ENCODE measurements around the gene PSRC1.
"Not testable (repeated sequence)": the region's sequence is repeated elsewhere in the genome, so short reads cannot be mapped to it uniquely, and the experiment has no call there.

Gene PSRC1

DNA sequence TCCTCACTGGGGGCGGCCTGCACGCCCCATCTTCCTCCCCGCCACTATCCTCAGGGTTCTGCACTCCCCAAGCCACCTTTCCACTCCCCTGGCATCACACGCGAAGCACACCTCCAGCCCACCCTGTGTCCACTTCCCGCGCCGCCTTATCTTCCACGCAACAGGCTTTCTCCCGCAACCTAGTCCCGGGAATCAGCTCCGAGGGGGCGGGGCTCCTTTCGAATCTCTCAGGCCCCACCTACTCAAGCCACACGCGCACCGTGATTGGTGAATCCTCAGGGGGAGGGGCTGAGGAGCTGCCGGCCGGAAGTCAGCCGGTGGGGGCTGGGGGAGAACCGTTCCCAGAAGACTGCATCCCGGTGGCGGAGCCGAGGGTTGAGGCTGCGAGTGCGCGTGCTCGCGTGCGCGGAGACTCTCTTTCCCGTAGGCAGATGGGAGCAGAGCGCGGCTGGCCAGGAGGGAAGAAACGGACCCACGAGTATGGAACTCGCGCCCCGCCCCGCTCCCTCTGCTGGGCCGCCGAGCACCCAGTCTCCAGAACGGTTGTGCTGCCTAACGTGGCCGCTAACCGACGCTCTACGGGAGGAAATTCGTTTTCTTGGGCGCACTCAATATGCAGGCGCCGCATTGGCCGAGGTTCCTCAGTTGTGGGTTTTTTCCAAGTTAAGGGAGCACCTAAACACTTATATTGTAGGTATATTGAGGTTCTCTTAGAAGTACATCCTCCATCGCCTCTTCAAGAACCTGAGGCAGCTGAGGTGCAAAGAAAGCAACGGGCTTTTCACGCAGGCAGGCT, at the start of gene PSRC1:
Gene PSRC1, minus strand, starts transcription at position 194 of the 796 bp plus-strand sequence.
- peak; percentile 91 for DNase-seq

DNA sequence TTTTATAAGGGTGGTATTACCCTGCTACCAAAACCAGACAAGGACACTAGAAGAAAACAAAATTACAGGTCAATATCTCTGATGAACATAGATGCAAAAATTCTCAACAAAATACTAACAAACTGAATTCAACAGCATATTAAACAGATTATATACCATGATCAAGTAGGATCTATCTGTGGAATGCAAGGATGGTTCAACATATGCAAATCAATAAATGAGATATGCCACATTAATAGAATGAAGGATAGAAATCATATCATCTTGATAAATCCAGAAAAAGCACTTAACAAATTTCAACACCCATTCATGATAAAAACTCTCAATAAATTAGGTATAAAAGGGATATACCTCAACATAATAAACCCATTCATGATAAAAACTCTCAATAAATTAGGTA, 48.2 kb upstream of the PSRC1 start:
- no peak for DNase-seq

DNA sequence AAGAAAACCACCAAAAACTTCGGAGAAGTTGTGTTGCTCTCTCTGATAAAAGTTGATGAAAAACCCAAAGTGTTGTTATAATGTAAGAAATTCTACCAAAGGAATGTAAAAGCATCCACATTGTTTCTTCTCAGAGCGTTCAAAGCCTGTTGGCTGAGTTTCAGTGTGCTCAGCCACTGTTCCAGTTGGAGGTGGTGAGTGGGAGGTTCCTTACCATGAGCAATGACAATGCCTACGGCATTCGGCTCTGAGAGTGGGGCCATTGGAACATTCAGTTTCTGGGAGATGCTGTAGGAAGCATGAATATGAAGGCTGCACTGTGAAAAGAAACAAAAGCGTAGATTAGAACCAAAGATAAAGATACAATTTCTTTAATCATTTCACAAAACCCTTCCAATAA, 44.3 kb upstream of the PSRC1 start:
- DNase-seq = no peak

DNA sequence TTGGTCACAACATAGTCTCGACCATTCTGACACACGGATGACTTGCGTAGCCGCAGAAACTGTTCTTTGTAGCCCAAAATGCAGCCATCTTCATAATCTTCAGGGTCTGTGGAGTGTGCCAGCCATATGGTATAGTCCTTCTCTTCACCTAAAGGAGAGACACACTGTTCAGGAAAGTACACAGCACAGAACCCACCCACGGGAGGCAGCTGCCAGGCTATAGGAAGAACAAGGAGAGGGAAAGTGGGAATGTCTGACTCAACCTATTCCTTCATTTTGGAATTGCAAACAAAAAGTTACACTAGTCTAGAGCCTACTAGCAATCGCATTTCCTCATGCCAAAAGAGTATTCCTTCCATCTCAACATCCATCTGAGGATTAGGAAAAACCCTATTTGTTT, 40.0 kb upstream of the PSRC1 start:
- no peak for DNase-seq

DNA sequence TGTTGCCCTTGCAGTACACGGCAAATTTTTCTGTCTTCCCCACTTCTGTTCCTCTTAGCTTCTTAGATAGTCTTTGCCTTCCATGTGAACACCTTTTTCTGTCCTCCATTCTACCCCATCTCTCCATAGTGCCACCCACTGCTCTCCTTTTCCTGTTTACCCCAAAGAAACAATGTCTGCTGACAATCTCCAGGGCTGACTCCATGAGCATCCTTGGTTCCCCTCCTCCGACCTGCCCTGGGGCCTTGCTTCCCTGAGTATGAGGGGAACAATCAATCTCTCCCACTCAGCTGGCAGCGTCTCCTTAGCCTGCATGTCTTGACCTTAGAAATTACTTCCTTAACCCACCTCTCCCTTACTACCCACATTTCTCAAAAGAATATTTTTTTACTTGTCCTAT, 36.2 kb upstream of the PSRC1 start:
- DNase-seq = no peak

DNA sequence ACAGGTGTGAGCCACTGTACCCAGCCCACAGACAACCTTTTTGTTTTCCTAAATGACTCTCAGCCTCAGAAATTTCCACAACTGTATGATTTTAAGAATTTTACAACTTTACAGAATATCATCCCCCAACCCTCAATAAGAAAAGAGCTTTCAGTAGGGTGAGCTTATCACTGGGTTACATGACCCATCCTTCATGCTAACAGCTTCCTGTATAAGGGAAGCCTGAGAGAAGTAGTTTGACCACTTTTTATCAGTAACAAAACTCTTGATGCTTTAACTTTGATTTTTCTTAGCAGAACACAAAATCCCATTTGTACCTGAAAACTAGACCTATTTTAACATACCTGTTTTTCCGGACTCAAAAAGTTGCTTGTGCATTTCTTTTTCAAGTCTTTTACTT, 33.6 kb upstream of the PSRC1 start:
- no peak for DNase-seq

DNA sequence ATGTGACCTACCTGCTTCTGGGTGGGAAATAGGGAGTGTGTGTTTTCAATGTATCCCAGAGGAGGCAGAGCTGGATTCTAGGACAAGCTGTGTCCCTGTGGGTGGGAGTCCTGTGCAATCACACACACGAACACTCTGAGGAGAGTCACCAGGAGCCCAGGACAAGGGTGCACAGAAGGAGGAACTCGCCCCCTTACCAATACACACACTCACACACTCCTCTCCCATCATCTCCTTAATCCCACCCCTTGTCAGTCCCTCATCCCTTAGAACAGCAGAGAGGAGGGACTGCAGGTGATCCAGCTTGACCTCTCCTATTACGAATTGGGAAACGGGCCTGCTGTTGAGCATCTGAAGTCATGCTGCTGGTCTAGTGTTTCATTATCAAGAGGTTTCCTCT, 32.3 kb upstream of the PSRC1 start:
- DNase-seq = no peak

DNA sequence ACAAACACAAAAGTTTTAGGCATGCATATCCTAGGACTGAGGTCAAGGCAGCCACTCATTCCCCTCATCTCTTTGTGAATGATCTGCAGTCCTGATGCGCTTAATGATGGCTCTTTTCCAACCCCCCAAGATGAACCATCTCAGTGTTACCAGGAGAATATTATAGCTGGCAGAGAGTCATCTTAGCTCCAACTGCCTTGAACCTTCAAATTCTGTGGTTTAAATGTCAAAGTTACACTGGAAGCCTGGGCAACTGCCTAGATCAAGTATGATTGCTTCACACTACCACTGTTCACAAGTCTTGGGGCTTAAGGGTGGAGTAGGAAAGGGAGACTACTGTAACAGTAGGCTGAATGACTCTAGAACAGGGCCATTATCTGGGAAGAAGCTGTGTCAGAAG, 31.9 kb upstream of the PSRC1 start:
- no peak for DNase-seq

DNA sequence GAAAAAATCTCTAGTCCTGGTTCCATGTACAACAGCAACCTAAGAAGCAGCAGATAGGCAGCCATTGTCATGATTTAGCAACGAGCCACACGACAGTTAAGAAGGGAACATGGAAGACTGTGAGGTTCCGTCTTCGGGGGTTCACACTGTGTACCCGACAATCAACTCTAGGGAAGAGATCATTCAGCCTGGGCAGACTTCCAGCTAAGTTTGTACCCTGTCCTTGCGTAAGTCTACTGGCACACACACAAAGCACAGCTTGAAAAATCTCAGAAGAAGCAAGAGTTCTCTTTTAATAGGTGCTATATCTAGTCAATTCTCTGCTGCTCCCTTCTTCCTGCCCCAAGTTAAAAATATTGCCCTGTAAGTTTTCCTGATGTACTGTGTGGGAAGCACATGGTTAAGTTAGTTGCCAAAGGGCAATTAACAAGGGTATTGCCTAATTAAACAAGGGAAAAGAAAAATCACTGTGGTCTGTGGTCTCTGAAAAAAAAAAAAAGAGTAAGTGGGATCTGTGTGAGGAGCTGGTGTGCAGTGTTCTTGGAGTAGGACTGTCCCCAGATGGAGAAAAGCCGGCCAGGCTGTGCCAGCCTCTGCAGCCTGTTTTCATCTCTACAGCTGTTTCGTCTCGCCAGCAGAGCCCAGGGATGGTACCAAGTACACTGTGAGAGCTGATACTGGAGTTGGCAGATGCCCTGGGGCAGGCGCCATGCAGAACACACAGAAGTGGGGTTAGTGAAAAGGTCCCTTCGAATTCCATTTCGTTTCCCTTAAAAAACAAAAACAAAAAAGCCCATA, 30.2 kb upstream of the PSRC1 start:
- no peak for DNase-seq

DNA sequence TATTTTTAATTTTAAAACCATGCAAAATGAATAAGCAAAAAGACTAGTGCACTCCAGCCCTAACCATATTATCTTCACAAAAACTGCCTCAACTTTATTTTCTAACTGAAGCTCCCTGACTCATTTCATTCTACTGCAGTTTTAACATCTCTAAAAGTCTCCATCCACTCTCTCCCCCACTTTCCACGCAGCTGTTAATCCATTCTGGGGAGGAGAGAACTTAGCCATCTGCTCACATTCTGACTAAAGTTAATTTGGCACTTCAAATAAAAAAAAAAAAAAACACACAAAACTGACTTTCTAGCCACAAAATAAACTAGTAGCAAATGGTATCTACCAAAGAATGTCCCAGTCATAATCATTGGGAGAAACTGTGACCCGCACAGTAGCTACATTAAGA, 29.3 kb upstream of the PSRC1 start:
- no peak for DNase-seq

DNA sequence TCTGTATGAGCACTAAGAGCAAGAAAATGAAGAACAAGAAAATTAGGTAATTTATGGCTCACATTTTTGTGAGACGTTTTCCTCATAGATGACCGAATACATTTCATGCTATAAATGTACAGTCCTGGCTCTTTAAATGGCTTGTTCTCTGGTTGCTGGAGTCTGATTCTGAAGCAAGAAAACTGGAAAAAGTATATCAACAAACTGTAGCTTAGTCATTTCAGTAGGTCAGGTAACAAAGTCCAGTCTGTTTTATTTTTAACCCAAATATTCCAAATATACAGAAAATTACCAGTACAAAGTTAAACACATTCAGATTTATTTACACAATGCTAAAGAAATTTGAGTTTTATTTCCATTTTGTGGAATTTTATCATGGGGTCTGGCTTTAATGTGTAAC, 26.4 kb upstream of the PSRC1 start:
- DNase-seq = no peak

DNA sequence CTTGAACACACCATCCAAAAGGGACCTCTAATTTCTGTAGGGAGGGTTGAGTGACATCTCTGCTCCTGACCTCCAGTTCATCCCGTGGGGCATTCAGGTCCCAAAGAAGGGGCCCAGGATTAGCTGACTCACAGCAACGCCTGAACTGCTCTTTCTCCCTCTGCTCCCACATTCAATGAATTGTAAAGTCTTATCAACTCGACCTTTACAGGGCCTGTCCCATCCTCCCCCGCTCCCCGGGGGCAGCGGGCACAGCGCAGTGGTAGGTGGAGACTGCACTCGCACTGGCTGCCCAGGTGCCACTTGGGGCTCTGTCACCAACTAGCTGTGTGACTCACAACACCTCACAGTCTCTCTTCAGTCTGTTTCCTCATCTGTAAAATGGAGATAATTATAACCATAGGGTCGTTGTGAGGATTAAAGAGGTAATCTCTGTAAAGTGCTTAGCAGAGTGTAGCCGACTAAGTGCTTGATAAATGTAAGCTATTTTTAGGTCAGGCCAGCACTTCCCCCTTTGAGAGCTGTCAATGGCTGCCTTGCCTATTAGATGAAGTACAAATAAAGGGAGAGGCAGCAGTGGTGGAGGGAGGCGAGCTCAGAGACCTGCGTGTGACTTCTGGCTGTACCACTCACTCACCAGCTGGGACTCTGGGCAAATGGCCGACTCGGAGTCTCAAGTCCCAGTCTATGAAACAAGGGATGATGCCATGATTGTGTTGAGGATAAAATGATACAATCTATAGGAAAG, 24.5 kb upstream of the PSRC1 start:
- DNase-seq = no peak

DNA sequence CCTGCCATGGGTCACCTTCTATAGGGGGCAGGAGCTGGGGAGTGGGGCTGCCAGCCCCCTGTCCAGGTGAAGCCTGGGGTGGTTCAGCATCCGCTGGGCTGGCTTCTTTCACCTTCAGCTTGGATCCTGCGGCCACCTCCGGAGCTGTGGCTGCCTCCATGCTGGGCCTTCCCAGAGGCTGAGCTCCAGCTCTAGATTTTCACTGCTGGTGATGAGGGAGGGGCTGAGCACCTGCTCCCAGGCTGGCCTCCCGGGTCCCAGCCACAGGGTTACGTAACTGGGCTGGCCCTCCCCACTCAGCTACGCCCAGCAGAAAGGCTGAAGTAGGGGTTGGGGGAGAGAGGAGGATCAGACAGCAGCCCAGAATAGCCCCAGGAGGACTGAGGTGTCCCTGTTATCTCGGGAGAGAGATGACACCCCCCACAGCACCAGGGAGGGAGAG, 23.9 kb upstream of the PSRC1 start, which contains the start of gene MYBPHL:
Gene MYBPHL, minus strand, starts transcription at position 180 of the 442 bp plus-strand sequence. Its CDS starts 20 bp downstream, at position 160.
- DNase-seq = no peak

DNA sequence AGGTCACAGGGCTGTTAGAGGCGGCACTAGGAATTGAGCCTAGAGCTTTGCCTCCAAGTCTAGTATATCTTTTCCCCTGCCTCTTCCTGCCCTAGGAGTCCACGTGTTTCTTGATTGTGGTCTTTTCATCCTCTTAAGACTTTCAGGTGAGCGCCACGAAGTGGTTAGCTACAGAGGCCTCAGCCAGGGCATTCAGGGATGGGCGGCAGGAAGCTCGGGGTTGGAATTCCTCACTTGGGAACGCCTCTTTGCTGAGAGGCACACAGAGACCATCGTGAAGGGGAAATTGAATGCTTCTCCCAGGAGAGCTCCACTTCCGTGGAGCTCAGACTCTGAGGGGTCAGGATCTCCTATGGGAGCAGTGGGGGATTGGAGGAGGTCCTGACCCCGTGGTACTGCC, 23.0 kb upstream of the PSRC1 start:
- DNase-seq = not testable (repeated sequence)

DNA sequence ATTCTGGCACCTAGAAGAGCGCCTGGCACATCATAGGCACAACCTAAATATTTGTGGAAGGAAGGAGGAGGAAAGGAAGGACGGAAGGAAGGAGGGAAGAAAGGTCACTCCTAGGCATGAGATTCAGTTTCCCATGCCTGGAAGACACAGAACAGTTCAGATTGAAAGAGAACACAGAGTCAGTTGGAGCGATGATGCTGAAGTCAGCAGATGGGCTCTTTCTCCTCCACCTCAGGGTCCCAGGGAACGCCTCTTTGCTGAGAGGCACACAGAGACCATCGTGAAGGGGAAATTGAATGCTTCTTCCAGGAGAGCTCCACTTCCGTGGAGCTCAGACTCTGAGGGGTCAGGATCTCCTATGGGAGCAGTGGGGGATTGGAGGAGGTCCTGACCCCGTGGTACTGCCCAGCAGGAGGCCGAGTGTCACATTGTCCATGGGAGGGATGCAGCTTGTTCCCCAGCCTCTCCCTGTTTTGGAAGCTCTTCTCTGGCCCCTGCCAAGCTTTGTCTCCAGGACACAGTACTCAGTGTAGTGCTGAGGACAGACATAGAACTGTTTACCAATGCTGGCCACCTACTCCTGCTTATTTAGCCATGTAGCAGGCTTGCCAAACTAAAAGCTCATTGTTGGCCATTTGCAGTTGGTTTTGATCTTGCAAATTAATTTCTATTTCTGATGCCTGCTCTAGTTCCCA, 21.4 kb upstream of the PSRC1 start:
- no peak for DNase-seq

DNA sequence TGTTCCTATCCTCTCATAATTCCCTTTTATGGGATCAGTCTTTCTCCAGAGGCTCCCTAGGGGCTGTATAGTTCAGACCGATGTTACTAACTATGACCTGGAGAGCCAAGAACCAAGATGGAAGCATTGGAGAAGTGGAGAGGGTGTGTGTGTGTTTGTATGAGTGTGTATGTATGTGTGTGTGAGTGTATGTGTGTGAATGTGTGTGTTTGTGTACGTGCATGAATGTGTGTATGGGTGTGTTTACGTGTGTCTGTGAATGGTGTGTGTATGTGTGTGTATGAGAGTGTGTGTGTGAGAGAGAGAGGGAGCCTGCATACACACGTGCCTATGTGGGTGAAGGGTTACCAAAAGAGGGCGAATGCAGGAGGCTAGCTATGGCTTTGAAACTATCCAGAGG, 18.9 kb upstream of the PSRC1 start:
- DNase-seq = no peak

DNA sequence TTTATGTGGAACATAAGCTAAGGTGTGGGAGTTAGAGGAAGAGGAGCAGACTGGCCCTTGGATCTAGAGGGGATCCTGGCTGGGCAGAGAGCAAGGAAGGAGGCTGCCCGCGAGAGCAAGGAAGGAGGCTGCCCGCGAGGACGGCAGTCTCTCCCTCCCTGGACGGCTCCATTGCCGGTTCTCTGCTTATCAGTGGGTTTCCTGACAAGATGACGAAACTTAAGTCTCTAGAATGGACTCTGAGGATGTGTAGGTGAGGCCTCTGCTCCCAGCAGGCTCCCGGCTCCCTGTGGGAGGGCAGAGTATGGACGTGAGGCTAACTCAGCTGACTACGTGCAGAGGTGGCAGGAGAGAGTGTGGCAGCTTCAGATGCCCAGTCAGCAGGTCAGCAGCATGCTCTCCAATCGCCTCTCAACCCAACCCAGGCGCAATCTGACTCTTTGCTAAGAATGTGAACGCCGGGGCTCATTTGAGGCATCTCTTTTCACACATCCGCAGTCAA, 17.8 kb upstream of the PSRC1 start:
- no peak for DNase-seq

DNA sequence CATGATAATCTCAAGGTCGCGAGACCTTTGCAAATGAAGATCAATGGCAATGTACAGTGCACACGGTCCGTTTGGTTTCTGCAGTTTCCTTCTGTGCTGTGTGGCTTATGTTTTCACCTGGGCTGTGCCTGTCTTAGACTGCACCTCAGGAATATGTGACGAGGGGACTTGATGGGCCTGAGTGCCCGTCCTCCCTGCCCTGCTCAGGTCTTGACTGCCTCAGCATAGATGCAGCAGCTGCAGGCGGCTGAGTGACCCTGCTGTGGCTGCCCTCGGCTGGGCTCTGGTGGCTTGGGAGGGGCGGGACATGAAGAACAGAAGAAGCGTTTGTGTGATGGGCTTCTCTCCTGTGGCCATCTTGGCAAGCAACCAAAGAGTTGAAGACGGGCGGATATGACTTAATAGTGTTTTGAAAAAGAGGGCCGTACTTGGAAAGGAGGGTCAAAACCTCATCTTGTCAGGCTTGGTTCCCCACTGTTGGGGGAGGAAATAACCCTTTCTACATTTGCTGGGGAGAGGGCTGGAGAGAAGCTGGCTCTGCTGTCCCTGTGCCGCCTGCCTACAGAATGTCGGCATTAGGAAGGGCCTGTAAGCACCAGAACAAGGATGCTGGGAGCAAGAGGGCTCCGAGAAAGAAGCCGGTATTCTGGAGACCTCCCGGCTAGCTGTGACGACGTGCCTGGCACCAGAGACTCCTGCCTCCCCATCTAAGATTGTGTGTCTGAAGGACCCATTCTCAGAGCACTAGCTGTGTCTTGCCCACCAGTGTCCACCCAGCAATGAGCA, 16.8 kb upstream of the PSRC1 start:
- DNase-seq = no peak

DNA sequence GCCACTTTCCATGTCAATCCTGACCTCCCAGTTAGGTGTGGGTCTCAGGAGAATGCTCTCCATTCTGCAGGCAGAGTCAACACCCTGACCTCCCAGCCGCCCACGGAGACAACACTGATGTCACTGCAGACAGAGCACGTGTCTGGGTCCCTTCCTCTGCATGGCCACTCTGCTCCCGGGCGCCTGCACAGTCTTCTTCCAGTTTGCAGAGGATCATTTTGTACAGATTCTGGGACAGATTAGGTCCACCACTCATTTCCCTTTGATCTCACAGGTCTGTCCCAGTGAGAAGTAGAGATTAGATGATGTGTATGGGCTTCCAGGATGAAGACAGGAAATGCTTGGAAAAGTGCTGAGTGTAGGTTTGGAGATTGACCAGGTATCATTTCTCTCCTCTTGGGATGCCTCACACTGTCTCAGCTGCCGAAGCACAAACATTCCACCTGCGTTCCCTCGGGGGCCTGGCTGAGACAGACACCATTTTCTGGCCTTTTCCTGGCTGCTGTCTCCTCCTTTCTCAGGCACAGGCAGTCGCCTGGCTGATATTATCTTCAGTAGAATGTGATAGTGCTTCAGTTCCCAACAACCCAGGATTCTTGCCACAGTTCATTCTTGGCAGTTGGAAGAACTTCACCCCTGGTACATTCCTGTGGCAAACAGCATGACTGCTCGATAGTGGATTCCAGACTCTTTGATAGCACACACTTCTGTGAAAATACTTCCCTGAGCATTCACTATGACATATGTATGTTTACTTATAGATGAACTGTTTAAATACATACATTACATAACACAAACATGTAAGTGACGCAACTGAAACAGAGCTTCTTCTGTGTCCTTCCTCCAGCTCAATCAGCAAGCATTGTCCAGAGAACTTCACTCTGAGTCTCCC, 16.0 kb upstream of the PSRC1 start:
- no peak for DNase-seq

DNA sequence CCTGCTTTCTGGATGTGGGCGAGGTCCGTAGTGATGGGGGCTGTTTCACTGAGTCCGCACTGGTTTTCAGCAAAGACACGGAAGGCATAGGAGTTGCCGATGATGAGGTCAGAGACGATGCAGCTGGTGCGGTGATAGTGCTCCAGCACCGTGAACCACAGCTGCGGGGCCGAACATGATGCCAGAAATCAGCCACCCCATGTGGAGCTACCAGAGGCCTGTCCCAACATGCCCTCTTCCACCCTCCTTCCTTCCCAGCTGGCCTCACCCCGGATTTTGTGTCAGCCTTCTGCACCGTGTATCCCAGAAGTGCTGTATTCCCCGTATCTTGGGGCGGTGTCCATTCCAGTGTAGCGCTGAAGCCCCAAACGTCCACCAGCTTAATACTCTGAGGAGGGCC, 13.8 kb upstream of the PSRC1 start:
- DNase-seq = no peak
